C4-2B (cell line): Measurements from ENCODE around the gene FHIT.

Experiments used
- CTCF ChIP-seq: fragments of 450-650 bp; conservative IDR thresholded peaks from 2 replicates; pipeline ENCODE4 v1.5.1; 2017; ENCODE audit warnings: mild to moderate bottlenecking
- ZFX ChIP-seq: fragments of 450-650 bp; IDR thresholded peaks from 2 replicates; pipeline ENCODE4 v1.6.1; 2017

GRCh38 chr3:59762941-59763340 is 1488.3 kb downstream of the FHIT start:
- no peak for TF ChIP-seq CTCF
- TF ChIP-seq ZFX, result no peak
